Upper lobe of left lung (tissue), 6 donors: ENCODE data around the gene RAB25. TPM values are rescaled to one million over a fixed set of nuclear protein-coding genes. Genes with fewer than 3 reads are reported as not detected.
A peak's percentile ranks its signal among the peaks of the same experiment; 100 is the strongest.

Source experiments
- ATAC-seq, 2 donors: fragments of 200-7000 bp; cut with Tn5 transposase; one replicate each; pipeline ENCODE4 v1.9.1; 2022; ENCODE audit warnings: mild to moderate bottlenecking in 2 of 2, moderate library complexity in 2 of 2; ENCODE audit not compliant: low FRiP score in 2 of 2
- DNase-seq, 2 donors: peaks; one replicate each; pipeline ENCODE4 v3.0.0-alpha.2; 2019 to 2020
- H3K27ac ChIP-seq, 4 donors: fragments of 200-600 bp; sonication (generic); one replicate each; pipeline ENCODE4 v1.5.1; 2016 to 2019
- H3K27me3 ChIP-seq, 4 donors: fragments of 200-600 bp; sonication (generic); one replicate each; pipeline ENCODE4 v1.5.1; 2017 to 2019
- H3K36me3 ChIP-seq, 4 donors: fragments of 200-600 bp; sonication (generic); one replicate each; pipeline ENCODE4 v1.5.1; 2016 to 2019
- H3K4me1 ChIP-seq, 4 donors: fragments of 200-600 bp; sonication (generic); one replicate each; pipeline ENCODE4 v1.5.1; 2018 to 2019
- H3K4me3 ChIP-seq, 4 donors: fragments of 200-600 bp; sonication (generic); one replicate each; pipeline ENCODE4 v1.5.1; 2017 to 2019; ENCODE audit warnings: mild to moderate bottlenecking in 2 of 4, moderate library complexity in 1 of 4
- H3K9me3 ChIP-seq, 4 donors: fragments of 200-600 bp; sonication (generic); one replicate each; pipeline ENCODE4 v1.5.1; 2018 to 2019
- CTCF ChIP-seq, 6 experiments: fragments of 450-650 bp in 4 of 6; fragments of 200-600 bp in 2 of 6; sonication (generic) in 2 of 6; IDR thresholded peaks; one replicate each; pipeline ENCODE4 v1.5.1; 2016 to 2019; ENCODE audit warnings: antibody characterized with exemption in 6 of 6
- EP300 ChIP-seq, 4 donors: sonication (generic); formaldehyde crosslinking; IDR thresholded peaks; one replicate each; pipeline ENCODE4 v1.5.1; 2017; ENCODE audit warnings: antibody characterized with exemption in 4 of 4, control low read depth in 2 of 4
- POLR2A ChIP-seq, 4 donors: fragments of 450-650 bp; IDR thresholded peaks; one replicate each; pipeline ENCODE4 v1.5.1; 2016 to 2017; ENCODE audit warnings: antibody characterized with exemption in 4 of 4, mild to moderate bottlenecking in 2 of 4
- POLR2AphosphoS5 ChIP-seq, 2 donors: sonication (generic); formaldehyde crosslinking; IDR thresholded peaks; one replicate each; pipeline ENCODE4 v1.5.1; 2017; ENCODE audit warnings: antibody characterized with exemption in 2 of 2
- WGBS, 2 donors: methylation state at CpG; one replicate each; pipeline ENCODE4 v1.1.5; 2017 to 2018; 5-methylcytosine and 5-hydroxymethylcytosine counted together
- total RNA-seq, 6 donors: library from RNA; depleted of rRNA in 4 of 6; stranded (reverse); fragments of >200 nt in 4 of 6; gene quantifications; one replicate each; pipeline versions ENCODE4 v1.1.0 to v1.2.1, GENCODE V29; 2016 to 2021
- donor health status: DM: no; HTN: no; CAD: no; lungs with moderate emphysema.
- donor health status: DM: no; HTN: yes; CAD: no; lungs with severe emphysema.

The RAB25 gene
- total RNA-seq, 6 donors from 2014 or later: 58.7 to 123 (median 88.9) TPM

- Histone ChIP-seq H3K4me1 (peaks cover 12 to 29% (median 19%) of the 10 kb centered on the region in 4 donors), H3K9me3 (no peaks in the 10 kb centered on the region), H3K27me3 (no peaks in the 10 kb centered on the region), H3K27ac (peak overlapping the region in 3 of 4 donors; percentile 89 to 91 (median 90)), H3K4me3 (peak overlapping the region in 3 of 4 donors; percentile 67 to 97 (median 72)), H3K36me3 (peaks cover 3 to 38% (median 18%) of the 10 kb centered on the region in 4 donors)
- 3% methylated on average over 4 of the region's 4 CpGs for WGBS, 2 donors
- TF ChIP-seq POLR2AphosphoS5 (IDR thresholded peaks at IDR 0.05) (no peak), EP300 (IDR thresholded peaks at IDR 0.05) (no peak), CTCF (IDR thresholded peaks at IDR 0.05) (no peak), POLR2A (IDR thresholded peaks at IDR 0.05) (no peak)
- DNase-seq (no peak), ATAC-seq (no peak)
Observed at GRCh38 chr1:156021093-156021428, 39.9 kb upstream of the RAB25 start.

GRCh38 chr1:156021954-156022353 lies 39.0 kb upstream of the RAB25 start:
- Histone ChIP-seq H3K27me3 (no peaks in the 10 kb centered on the region), H3K4me3 (no peak overlapping the region), H3K36me3 (peaks cover 3 to 29% (median 13%) of the 10 kb centered on the region in 4 donors), H3K27ac (no peak overlapping the region), H3K4me1 (peaks cover 12 to 31% (median 19%) of the 10 kb centered on the region in 4 donors), H3K9me3 (no peaks in the 10 kb centered on the region)
- ATAC-seq (no peak), DNase-seq (no peak)
- WGBS, 2 donors: 64 to 74% methylated on average over 2 of the region's 2 CpGs
- TF ChIP-seq EP300 (IDR thresholded peaks at IDR 0.05) (no peak), POLR2AphosphoS5 (IDR thresholded peaks at IDR 0.05) (no peak), POLR2A (IDR thresholded peaks at IDR 0.05) (no peak), CTCF (IDR thresholded peaks at IDR 0.05) (no peak)

GRCh38 chr1:156024801-156025200 lies 36.2 kb upstream of the RAB25 start:
- no peak for ATAC-seq
- Histone ChIP-seq H3K27me3 (no peaks in the 10 kb centered on the region), H3K9me3 (no peaks in the 10 kb centered on the region), H3K4me3 (no peak overlapping the region), H3K27ac (no peak overlapping the region), H3K4me1 (peaks cover 4 to 18% (median 8%) of the 10 kb centered on the region in 4 donors), H3K36me3 (peaks cover 0 to under 1% (median 0%) of the 10 kb centered on the region in 4 donors)
- no peak for DNase-seq
- no peak for TF ChIP-seq EP300 (IDR thresholded peaks at IDR 0.05)
- TF ChIP-seq POLR2A (IDR thresholded peaks at IDR 0.05): no peak
- no peak for TF ChIP-seq CTCF (IDR thresholded peaks at IDR 0.05)
- TF ChIP-seq POLR2AphosphoS5 (IDR thresholded peaks at IDR 0.05): no peak
- WGBS, 2 donors: 74 to 84% methylated on average over 5 of the region's 5 CpGs

- no peak overlapping the region for H3K27ac ChIP-seq
- TF ChIP-seq EP300 (IDR thresholded peaks at IDR 0.05) (no peak), CTCF (IDR thresholded peaks at IDR 0.05) (peak; percentile 25 to 67 (median 39))
- 9 to 12% methylated on average over 9 of the region's 9 CpGs for WGBS, 2 donors
- peak; percentile 52 to 87 for ATAC-seq
- peaks cover 0 to 12% (median 4%) of the 10 kb centered on the region in 4 donors for H3K4me1 ChIP-seq
- no peaks in the 10 kb centered on the region for H3K27me3 ChIP-seq
- peak; percentile 45 to 60 for DNase-seq
- H3K4me3 ChIP-seq: no peak overlapping the region
- no peaks in the 10 kb centered on the region for H3K36me3 ChIP-seq
- no peaks in the 10 kb centered on the region for H3K9me3 ChIP-seq
Observed at GRCh38 chr1:156025876-156026275, 35.1 kb upstream of the RAB25 start.

- DNase-seq (no peak), ATAC-seq (no peak)
- Histone ChIP-seq H3K36me3 (no peaks in the 10 kb centered on the region), H3K27me3 (no peaks in the 10 kb centered on the region), H3K4me1 (peaks cover 0 to 6% (median 0%) of the 10 kb centered on the region in 4 donors), H3K9me3 (no peaks in the 10 kb centered on the region), H3K27ac (no peak overlapping the region), H3K4me3 (no peak overlapping the region)
- TF ChIP-seq EP300 (IDR thresholded peaks at IDR 0.05) (no peak), CTCF (IDR thresholded peaks at IDR 0.05) (no peak), POLR2A (IDR thresholded peaks at IDR 0.05) (no peak), POLR2AphosphoS5 (IDR thresholded peaks at IDR 0.05) (no peak)
- 91 to 93% methylated on average over 4 of the region's 4 CpGs for WGBS, 2 donors
Observed at GRCh38 chr1:156026588-156026987, 34.4 kb upstream of the RAB25 start.
